HG03196 (cell line): ENCODE measurements around the gene AHCYL2.
"Not testable (repeated sequence)": the region's sequence is repeated elsewhere in the genome, so short reads cannot be mapped to it uniquely, and the experiment has no call there.

Source experiments
- ATAC-seq: cut with Tn5 transposase; IDR thresholded peaks from one replicate; pipeline ENCODE4 v1.9.1; 2021; ENCODE audit not compliant: unreplicated experiment

AHCYL2 gene

GRCh38 chr7:129282865-129283264 is 58.0 kb downstream of the AHCYL2 start:
- no peak for ATAC-seq

GRCh38 chr7:129283936-129284335 is 59.1 kb downstream of the AHCYL2 start:
- ATAC-seq = no peak

GRCh38 chr7:129285111-129285510 is 60.3 kb downstream of the AHCYL2 start:
- no peak for ATAC-seq

DNA sequence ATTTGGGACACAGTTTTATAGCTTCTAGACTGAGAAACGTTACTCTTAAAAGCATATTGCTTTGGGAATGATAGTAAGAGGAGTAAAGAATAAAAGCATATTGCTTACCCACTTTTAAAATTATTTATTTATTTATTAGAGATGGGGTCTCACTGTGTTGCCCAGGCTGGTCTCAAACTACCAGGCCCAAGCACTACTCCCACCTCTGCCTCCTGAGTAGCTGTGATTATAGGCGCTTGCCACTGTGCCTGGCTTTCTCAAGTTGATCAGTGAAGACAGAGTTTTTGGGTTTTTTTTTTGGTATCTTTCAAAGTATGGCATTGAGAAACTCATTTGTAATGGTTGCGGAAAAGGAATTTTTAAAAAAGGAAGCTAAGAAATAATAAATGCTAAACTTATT is 68.0 kb downstream of the AHCYL2 start:
- no peak for ATAC-seq

GRCh38 chr7:129295015-129295423 is 70.2 kb downstream of the AHCYL2 start:
- no peak for ATAC-seq

DNA sequence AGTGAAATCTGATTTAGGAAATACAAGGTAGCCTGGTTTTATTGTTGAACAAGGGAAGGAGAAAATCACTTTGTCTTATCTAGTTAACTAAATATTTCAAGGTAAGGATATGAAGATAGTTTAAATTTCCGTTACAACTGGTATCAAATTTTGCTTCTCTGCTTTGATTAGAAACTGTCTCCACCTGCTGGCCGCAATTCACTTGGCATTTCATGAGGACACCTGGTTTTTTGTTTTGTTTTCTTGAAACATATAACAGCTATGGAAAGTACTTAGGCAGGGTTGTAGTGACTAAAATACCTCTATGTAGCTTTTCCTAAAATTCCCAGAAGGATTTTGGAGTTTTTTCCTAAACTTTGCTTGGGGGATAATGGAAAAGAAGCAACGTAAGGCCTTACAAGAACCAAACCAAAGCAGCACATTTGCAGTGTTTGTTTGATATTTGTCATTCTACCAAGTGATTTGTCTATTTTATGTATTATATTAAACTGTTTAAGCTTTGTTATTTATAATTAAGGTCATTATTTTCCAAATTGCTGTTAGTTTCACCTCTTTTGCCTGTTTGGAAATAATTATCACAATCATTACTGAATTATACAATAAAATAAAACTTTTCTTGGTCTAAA is 73.6 kb downstream of the AHCYL2 start:
- ATAC-seq = no peak

DNA sequence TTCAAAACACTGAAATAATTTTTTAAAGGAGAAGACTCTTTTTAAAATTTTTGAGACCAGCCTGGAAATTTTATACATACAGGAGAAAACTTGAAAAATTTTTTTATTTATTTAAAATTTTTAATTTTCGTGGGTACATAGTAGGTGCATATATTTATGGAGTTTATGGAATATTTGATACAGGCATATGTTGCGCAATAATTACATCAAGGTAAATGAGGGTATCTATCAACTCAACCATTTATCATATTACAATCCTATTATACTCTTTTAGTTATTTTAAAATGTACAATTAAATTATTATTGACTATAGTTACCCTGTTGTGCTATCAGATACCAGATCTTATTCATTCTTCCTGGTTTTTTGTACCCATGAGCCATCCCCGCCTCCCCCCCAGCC is 75.1 kb downstream of the AHCYL2 start:
- no peak for ATAC-seq

GRCh38 chr7:129300299-129300698 is 75.5 kb downstream of the AHCYL2 start:
- ATAC-seq = not testable (repeated sequence)

DNA sequence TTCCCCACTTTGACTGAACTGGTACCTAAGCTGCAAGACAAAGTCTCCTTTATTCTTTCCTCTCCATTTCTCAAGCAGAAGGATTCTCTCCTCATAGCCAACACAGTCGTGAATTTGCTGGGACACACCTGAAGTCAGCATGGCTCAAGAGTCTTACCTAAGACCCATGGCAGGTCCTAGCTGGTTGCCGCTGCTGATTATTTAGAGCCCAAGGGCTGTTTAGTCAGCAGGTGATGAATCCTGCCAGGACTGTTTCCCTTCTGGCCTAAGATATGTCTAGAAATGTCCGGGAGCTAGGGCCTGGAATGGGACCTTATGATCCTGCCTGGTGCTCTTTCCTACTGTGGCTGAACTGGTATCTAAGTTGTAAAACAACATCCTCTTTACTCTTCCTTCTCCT is 82.8 kb downstream of the AHCYL2 start:
- ATAC-seq = no peak

- no peak for ATAC-seq
Observed at GRCh38 chr7:129308047-129308446, 83.2 kb downstream of the AHCYL2 start.

DNA sequence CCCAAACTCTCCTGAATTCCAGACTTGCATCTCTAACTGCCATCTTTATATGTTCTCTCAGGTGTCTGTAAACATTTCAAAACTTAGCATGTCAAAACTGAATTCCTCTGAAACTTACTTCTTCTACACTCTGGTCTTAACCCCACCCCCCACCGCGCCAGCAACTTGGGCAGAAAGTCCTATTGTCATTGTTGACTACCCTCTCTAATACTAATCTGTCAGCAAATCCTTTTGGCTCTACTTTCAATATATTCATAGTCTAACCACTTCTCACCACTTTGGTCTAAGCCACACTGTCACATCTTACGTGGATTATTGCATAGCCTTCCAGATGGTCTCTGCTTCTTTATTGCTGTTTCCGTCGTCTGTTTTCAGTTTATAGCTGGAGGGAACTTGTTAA is 86.6 kb downstream of the AHCYL2 start:
- no peak for ATAC-seq

DNA sequence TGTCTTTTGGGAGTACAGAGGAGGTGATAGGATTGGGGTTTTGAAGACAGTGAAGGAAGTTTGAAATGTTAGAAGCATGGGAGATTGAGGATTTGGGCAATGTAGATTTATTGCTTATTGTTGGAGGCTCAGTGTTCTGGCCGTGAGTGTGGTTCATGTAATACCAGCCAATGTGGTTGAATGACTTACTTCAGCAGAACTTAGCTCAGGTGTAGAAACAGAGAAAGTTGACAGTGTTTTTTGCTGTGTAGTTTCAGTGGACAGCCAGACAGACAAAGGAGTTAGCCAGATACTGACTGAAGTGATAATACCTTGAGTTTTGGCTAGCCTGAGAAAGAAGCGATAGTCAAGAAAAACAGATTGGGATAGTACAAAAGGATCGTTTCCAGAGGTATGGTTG is 88.5 kb downstream of the AHCYL2 start:
- no peak for ATAC-seq

- no peak for ATAC-seq
Observed at GRCh38 chr7:129315960-129316359, 91.1 kb downstream of the AHCYL2 start.

DNA sequence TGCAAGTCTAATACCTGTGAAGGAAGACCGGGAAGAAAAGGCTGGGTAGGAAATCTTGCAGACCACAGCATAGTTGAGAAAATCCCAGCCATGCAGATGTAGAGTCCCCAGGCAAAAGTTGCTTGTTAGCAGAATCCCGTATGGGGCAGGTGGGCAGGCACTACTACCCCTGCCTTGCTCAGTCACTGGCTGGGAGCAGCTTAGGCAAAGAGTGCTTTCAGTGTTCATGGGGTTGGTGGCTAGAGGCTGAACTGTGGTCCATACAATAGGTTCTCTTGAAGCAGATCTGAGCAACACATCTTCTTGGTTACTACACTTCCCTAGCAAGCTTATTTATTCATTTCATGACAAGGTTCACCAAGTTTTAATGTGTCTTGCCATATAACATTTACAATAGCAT is 92.6 kb downstream of the AHCYL2 start:
- ATAC-seq = no peak

DNA sequence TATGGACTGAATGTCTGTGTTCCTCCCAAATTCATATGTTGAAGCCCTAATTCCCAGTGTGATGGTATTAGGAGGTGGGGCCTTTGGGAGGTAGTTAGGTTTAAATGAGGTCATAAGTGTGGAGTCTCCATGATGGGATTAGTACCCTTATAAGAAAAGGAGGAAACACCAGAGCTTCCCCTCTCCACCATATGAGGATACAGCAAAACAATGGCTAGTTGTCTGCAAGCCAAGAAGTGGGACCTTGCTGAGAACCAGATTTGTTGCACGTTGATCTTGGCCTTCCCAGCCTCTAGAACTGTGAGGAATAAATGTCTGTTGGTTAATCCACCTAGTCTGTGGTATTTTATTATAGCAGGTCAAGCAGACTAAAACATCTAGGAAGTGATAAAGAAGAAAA is 102.2 kb downstream of the AHCYL2 start:
- no peak for ATAC-seq

DNA sequence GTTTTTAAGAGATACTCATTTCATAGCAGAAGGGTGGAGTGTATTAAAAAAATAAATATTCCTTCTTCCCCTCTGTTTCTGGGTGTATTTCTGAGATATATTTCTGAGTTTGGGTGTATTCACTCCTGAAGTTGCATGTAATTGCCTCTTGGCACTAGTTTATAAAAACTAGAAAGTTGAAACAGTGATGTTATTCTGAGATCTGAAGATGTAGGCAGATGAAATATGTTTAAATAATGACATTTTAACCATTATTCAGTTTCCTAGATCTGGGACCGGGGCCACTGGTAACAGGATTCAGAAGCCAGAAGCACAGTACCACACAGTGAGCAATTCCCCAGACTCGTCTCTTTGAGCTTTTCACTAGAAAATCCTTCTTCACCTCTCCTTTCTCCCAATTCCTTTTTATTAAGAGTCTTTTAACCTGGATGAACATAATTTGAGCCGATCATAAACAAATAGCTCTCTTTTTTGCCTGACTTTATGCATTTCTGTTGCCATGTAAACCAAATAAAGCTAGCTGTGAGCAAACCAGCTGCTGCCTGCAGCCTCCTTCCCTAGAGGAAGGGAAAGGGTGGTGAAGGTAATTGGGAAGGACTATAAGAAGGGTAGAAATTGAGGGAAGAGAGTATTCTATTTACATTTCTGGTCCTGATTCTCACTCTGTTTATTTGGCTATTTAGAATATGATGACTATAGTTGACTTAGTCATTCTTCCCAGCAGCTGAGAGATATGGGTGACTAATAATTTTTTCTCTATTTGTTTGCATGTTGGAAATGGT is 107.6 kb downstream of the AHCYL2 start:
- ATAC-seq = no peak

DNA sequence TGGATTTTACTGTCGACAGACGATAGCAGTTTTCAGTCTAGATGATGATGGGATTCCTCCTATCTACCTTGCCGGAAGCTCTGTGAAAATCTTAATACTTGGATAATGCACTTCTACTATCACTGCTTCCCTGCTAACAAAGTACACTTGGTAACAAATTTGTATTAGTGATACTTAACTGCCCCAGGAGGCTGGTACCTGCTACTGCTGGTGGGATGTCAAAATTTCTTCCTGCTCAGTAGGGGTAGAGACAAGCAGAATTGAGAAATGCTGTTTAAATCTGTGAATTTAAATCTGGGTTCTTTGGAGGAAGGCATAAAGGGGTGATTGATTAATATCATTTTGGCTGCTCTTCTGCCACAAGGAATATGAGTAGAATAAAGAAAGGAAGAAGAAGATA is 109.6 kb downstream of the AHCYL2 start:
- ATAC-seq = no peak

DNA sequence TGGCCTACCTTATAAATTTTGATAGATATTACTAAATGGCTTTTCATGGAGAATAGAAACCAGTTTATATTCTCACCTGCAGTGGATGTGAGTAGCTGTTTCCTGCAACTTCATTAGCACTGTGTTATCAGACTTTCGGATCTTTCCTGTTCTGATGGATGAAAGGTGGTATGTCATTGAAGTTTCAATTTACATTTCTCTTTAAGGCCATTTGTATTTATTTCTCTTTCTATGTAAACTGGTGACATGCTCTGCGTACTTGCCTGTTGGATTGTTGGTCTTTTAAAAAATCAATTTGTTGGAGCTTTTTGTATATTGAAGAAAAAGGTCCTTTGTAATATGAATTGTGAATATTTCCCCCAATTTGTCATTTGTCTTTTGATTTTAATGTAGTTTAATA is 113.6 kb downstream of the AHCYL2 start:
- ATAC-seq = no peak

DNA sequence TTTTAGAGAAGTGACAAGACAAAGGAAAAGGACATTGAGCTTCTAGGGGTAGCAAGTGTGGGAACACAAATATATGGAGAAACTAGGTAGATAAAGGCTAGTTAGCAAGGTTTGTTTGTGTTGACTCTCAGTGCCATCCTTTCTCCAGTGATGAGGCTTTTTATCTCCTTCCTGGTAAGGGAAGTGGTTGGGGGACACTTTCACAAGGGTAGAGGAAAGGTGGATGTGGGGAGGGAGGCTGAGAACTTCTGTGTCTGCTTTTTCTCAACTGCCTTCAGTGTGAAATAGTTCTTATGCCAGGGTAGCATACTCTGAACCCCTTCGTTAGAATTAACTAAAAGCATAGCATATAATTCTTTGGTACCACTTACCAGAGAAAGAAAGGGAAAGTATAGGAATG is 116.4 kb downstream of the AHCYL2 start:
- no peak for ATAC-seq

DNA sequence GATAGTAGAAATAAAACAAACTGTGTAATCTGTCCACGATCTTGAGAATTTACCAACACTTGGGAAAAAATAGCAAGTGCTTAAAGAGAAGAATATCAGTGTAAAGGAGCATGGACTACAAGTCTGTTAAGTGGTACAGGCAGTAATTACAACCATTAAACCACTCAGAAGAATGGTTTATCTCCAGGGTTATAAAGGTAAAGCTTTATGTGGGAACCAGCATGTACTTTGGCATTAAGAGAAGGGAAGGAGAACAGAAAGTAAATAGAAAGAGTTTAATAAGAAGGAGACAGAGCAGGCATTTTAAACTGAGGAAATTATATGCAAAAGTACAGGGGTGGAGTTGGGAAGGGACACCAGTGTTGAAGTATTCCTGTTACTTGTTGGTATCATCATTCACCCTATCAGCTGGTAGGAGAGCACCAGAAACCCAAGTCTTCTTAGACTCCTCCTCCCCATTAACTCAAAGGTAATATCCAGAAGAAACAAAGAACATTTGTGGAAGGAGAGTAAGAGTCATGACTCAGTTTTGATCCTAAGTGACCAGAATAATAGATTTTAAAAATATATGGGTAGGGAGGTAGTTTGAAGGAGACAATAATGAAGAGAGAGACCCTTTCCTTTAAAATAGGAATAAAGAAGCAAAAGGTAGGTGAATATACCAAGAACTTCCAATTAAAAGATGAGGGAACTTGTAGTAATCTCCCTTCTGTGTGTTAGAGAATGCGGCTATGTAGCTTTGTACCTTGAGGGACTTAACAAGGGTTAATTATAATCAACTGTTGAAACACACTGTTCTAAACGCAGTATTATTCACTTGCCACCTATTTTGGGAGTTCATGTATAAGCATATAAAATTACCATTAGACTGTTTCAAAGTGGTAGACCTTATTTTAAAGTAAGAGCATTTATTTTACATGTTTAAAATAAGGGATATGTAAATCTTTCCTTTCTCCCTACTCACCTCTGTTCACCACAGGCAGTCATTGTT is 117.3 kb downstream of the AHCYL2 start:
- ATAC-seq = no peak

DNA sequence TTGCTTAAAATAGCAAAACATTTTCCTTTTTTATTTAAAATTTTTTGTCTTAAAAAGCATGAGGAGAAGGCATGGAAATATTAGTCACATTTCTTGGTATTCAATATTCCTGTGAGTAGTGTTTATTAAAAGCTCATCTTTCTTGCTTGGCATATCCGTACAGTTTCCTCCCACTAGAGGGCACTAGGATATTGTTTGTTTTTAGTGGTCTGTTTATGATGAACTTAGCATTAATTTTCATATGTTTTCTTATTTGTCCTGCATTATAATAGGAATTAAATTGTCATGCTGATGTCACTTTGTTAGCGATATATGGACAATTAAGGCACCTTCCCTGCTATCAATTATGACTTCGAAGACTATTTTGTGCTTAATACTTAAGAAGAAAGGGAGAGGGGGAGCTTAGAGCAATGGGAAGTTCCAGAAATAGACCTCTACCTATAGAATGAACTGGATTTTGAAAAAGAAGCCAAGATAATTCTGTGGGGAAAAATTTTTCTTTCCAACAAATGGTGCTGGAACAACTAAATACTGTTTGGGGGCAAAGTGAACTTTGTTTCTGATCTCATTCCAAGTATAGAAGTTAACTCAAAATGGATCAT is 118.4 kb downstream of the AHCYL2 start:
- no peak for ATAC-seq
